H9 (cell line): ENCODE results near the gene IQSEC1. TPM values are rescaled to one million over a fixed set of nuclear protein-coding genes. Genes with fewer than 3 reads are reported as not detected.

ENCODE experiments used
- DNase-seq: peaks from one replicate; pipeline ENCODE4 v3.0.0-alpha.2; 2017
- H2AFZ ChIP-seq: one replicate; pipeline ENCODE4 v1.6.1; 2013; ENCODE audit warnings: mild to moderate bottlenecking, low read length, control low read depth, moderate library complexity
- H2AK5ac ChIP-seq: 2 replicates; pipeline ENCODE4 v1.6.1; 2013; ENCODE audit warnings: low read length, control low read depth, mixed read lengths; ENCODE audit not compliant: insufficient read length
- H2BK120ac ChIP-seq: one replicate; pipeline ENCODE4 v1.6.1; 2013; ENCODE audit warnings: low read depth, mild to moderate bottlenecking, low read length, control low read depth, inconsistent platforms; ENCODE audit not compliant: poor library complexity, severe bottlenecking
- H2BK12ac ChIP-seq: 2 replicates; pipeline ENCODE4 v1.6.1; 2013; ENCODE audit warnings: low read length, control low read depth, mixed read lengths, low read depth; ENCODE audit not compliant: insufficient read length
- H2BK15ac ChIP-seq: 2 replicates; pipeline ENCODE4 v1.6.1; 2013; ENCODE audit warnings: low read depth, low read length, control low read depth
- H2BK20ac ChIP-seq: one replicate; pipeline ENCODE4 v1.6.1; 2013; ENCODE audit warnings: low read depth, mild to moderate bottlenecking, low read length, control low read depth, inconsistent platforms; ENCODE audit not compliant: poor library complexity, severe bottlenecking
- H2BK5ac ChIP-seq: 2 replicates; pipeline ENCODE4 v1.6.1; 2013; ENCODE audit warnings: low read length, control low read depth, mixed read lengths; ENCODE audit not compliant: insufficient read length
- H3K14ac ChIP-seq: 2 replicates; pipeline ENCODE4 v1.6.1; 2013; ENCODE audit warnings: low read length, control low read depth; ENCODE audit not compliant: insufficient read depth
- H3K18ac ChIP-seq: 2 replicates; pipeline ENCODE4 v1.6.1; 2013; ENCODE audit warnings: low read depth, mild to moderate bottlenecking, mixed read lengths, low read length, control low read depth; ENCODE audit not compliant: insufficient read length
- H3K23ac ChIP-seq: 2 replicates; pipeline ENCODE4 v1.6.1; 2013; ENCODE audit warnings: low read length, control low read depth, mixed read lengths, low read depth; ENCODE audit not compliant: insufficient read length
- H3K23me2 ChIP-seq: 2 replicates; pipeline ENCODE4 v1.6.1; 2013; ENCODE audit warnings: low read depth, mild to moderate bottlenecking, mixed read lengths, low read length, control low read depth; ENCODE audit not compliant: insufficient read length, poor library complexity, severe bottlenecking
- H3K27ac ChIP-seq: 2 replicates; pipeline ENCODE4 v1.5.1; 2013; ENCODE audit warnings: low read length, control low read depth, mixed read lengths, low read depth; ENCODE audit not compliant: insufficient read length
- H3K27me3 ChIP-seq: 2 replicates; pipeline ENCODE4 v1.6.1; 2013; ENCODE audit warnings: low read length, control low read depth, inconsistent platforms; ENCODE audit not compliant: insufficient read depth
- H3K4ac ChIP-seq: 2 replicates; pipeline ENCODE4 v1.6.1; 2013; ENCODE audit warnings: low read depth, mild to moderate bottlenecking, control low read depth, inconsistent platforms, low read length, moderate library complexity
- H3K4me1 ChIP-seq: 2 replicates; pipeline ENCODE4 v1.6.1; 2013; ENCODE audit warnings: low read length, control low read depth, inconsistent platforms; ENCODE audit not compliant: insufficient read depth
- H3K4me2 ChIP-seq: 2 replicates; pipeline ENCODE4 v1.6.1; 2013; ENCODE audit warnings: low read length, control low read depth, mixed read lengths; ENCODE audit not compliant: insufficient read length, insufficient read depth
- H3K56ac ChIP-seq: 2 replicates; pipeline ENCODE4 v1.6.1; 2013; ENCODE audit warnings: low read depth, mild to moderate bottlenecking, mixed read lengths, low read length, control low read depth; ENCODE audit not compliant: insufficient read length
- H3K79me1 ChIP-seq: 2 replicates; pipeline ENCODE4 v1.6.1; 2013; ENCODE audit warnings: low read depth, mild to moderate bottlenecking, moderate library complexity, low read length, control low read depth, inconsistent platforms; ENCODE audit not compliant: insufficient read depth, poor library complexity, severe bottlenecking
- H3K79me2 ChIP-seq: 2 replicates; pipeline ENCODE4 v1.6.1; 2013; ENCODE audit warnings: low read length, control low read depth, inconsistent platforms; ENCODE audit not compliant: insufficient read depth
- H3K9ac ChIP-seq: 2 replicates; pipeline ENCODE4 v1.6.1; 2013; ENCODE audit warnings: low read length, control low read depth, mixed read lengths; ENCODE audit not compliant: insufficient read length; ENCODE audit errors: extremely low read depth
- H3K9me3 ChIP-seq: one replicate; pipeline ENCODE4 v1.6.1; 2013; ENCODE audit warnings: low read depth, low read length, inconsistent platforms; ENCODE audit not compliant: control insufficient read depth
- H3T11ph ChIP-seq: one replicate; pipeline ENCODE4 v1.6.1; 2013; ENCODE audit warnings: mild to moderate bottlenecking, low read length, control low read depth, inconsistent platforms
- H4K20me1 ChIP-seq: one replicate; pipeline ENCODE4 v1.6.1; 2013; ENCODE audit not compliant: control insufficient read depth, insufficient read length, insufficient read depth
- H4K5ac ChIP-seq: 2 replicates; pipeline ENCODE4 v1.6.1; 2013; ENCODE audit warnings: low read depth, mild to moderate bottlenecking, mixed read lengths, low read length, control low read depth; ENCODE audit not compliant: insufficient read length
- H4K8ac ChIP-seq: replicated peaks from 2 replicates; pipeline ENCODE4 v1.6.1; 2013; ENCODE audit warnings: low read length, control low read depth, mixed read lengths, low read depth; ENCODE audit not compliant: insufficient read length
- H4K91ac ChIP-seq: 2 replicates; pipeline ENCODE4 v1.6.1; 2013; ENCODE audit warnings: low read depth, mild to moderate bottlenecking, moderate library complexity, mixed read lengths, low read length, control low read depth; ENCODE audit not compliant: insufficient read length
- H3K27ac Mint-ChIP-seq, 3 experiments: 2 replicates in 2 of 3; 3 replicates in 1 of 3; pipeline ENCODE4 v1.8.0; 2020 to 2021; ENCODE audit warnings: mixed read lengths in 3 of 3, mild to moderate bottlenecking in 1 of 3, moderate library complexity in 1 of 3
- H3K27me3 Mint-ChIP-seq: 2 replicates; pipeline ENCODE4 v1.8.0; 2021; ENCODE audit warnings: low read depth, mild to moderate bottlenecking, moderate library complexity, mixed read lengths
- H3K36me3 Mint-ChIP-seq, 3 experiments: 2 replicates in 2 of 3; 3 replicates in 1 of 3; pipeline ENCODE4 v1.8.0; 2020 to 2021; ENCODE audit warnings: low read depth in 3 of 3, mixed read lengths in 3 of 3; ENCODE audit not compliant: insufficient read depth in 1 of 3
- H3K4me1 Mint-ChIP-seq, 2 experiments: 2 replicates each; pipeline ENCODE4 v1.8.0; 2020; ENCODE audit warnings: mixed read lengths in 2 of 2
- H3K4me3 Mint-ChIP-seq, 2 experiments: 2 replicates in 1 of 2; 3 replicates in 1 of 2; pipeline ENCODE4 v1.8.0; 2020 to 2021; ENCODE audit warnings: mild to moderate bottlenecking in 2 of 2, mixed read lengths in 2 of 2, moderate library complexity in 1 of 2
- H3K9me3 Mint-ChIP-seq, 2 experiments: 2 replicates in 1 of 2; 3 replicates in 1 of 2; pipeline ENCODE4 v1.8.0; 2020; ENCODE audit warnings: mild to moderate bottlenecking in 2 of 2, mixed read lengths in 2 of 2, moderate library complexity in 1 of 2
- CTCF ChIP-seq: fragments of 200-600 bp; sonication (generic); conservative IDR thresholded peaks from 3 replicates; pipeline ENCODE4 v1.8.0; 2021; ENCODE audit warnings: antibody characterized with exemption, mild to moderate bottlenecking
- WGBS: extraction: QIAGEN DNeasy Blood & Tissue Kit; methylation state at CpG from one replicate; pipeline ENCODE4 v1.1.7; 2013; ENCODE audit warnings: missing lambda C conversion rate, low lambda C conversion rate, mixed read lengths; ENCODE audit not compliant: insufficient read length; ENCODE audit errors: extremely low coverage; 5-methylcytosine and 5-hydroxymethylcytosine counted together
- total RNA-seq: library from RNA; stranded (reverse); gene quantifications from 2 replicates; pipeline ENCODE4 v1.2.1, GENCODE V29; 2021

Gene IQSEC1
- total RNA-seq, 1 experiment from 2014 or later, result 19.1 TPM

DNA sequence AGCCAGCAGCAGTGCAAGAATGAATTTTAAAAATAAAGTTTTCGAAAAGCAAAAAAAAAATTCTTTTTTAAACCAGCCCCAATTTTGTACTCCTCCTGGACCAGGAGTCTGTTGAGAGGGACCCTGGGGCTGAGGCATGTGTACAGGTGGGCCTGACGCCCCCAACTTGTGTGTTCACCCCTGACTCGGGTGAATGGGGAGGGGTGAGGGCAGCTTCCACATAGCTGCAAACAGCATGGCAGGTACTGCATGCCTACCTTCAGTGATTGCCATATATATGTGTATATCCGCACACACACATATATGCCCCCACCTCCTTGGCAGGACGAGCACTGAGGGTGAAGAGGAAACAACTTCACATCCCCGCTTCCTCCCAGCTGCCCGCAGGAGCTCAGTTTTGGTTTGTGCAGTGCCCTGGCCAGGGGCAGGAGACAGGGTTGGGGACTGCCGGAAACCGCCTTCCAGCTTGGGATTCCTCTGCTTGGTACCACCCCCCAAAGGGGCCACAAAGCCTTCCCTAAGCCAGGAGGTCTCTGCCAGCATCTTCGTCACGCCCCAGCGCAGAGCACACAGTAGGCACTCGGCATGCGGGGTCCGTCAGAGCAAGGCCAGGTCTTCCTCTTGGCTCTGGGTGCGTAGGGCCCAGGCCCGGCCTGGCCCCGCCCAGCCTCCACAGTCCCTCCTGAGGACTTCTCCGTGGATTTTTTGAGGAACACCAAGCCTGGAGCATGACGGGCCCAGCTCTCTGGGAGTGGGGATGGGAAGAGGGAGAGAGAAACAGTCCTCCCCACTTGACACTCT lies 170.0 kb downstream of the IQSEC1 start:
- H3K27me3 Mint-ChIP-seq, result no peaks in the 10 kb centered on the region; the same call in 1 of the 2 replicates
- H2BK12ac ChIP-seq, result no peak overlapping the region

More for the DNA sequence above, 170.0 kb downstream of the IQSEC1 start:
- Mint-ChIP-seq H3K4me1 (peaks cover 4 to 8% of the 10 kb centered on the region in 2 experiments; a peak in 2 of 4 replicates), H3K36me3 (peaks cover 8 to 26% (median 19%) of the 10 kb centered on the region in 3 experiments), H3K27ac (no peak overlapping the region), H3K9me3 (no peaks in the 10 kb centered on the region), H3K4me3 (no peak overlapping the region)
- H3K79me1 ChIP-seq, result no peaks in the 10 kb centered on the region
- H2BK120ac ChIP-seq, result no peak overlapping the region
- H2BK15ac ChIP-seq, result no peak overlapping the region
- H3K23me2 ChIP-seq, result no peaks in the 10 kb centered on the region
- H2AFZ ChIP-seq, result no peak overlapping the region
- H3K9ac ChIP-seq, result no peak overlapping the region
- no peak overlapping the region for H3K27ac ChIP-seq
- no CpG with 5 or more reads among the region's 20 CpGs for WGBS
- no peak overlapping the region for H3K4me2 ChIP-seq
- no peaks in the 10 kb centered on the region for H3K27me3 ChIP-seq
- no peak overlapping the region for H3K56ac ChIP-seq
- H3T11ph ChIP-seq, result no peak overlapping the region
- no peak overlapping the region for H3K18ac ChIP-seq
- H2AK5ac ChIP-seq, result no peak overlapping the region
- H3K14ac ChIP-seq, result no peak overlapping the region
- H4K8ac ChIP-seq, result no peak overlapping the region
- no peak for DNase-seq
- H4K91ac ChIP-seq, result no peak overlapping the region
- no peak overlapping the region for H2BK20ac ChIP-seq
- no peaks in the 10 kb centered on the region for H3K9me3 ChIP-seq
- no peak overlapping the region for H3K4ac ChIP-seq
- no peak overlapping the region for H3K23ac ChIP-seq
- H3K4me1 ChIP-seq, result no peaks in the 10 kb centered on the region
- no peaks in the 10 kb centered on the region for H4K20me1 ChIP-seq
- H4K5ac ChIP-seq, result no peak overlapping the region
- H2BK5ac ChIP-seq, result no peak overlapping the region
- TF ChIP-seq CTCF, result no peak
- no peaks in the 10 kb centered on the region for H3K79me2 ChIP-seq
